GM21528 (cell line): Measurements from ENCODE around the gene RAD51B.
A peak's percentile ranks its signal among the peaks of the same experiment; 100 is the strongest.
"Not testable (repeated sequence)": the region's sequence is repeated elsewhere in the genome, so short reads cannot be mapped to it uniquely, and the experiment has no call there.

Source experiments
- ATAC-seq: cut with Tn5 transposase; IDR thresholded peaks from one replicate; pipeline ENCODE4 v1.9.1; 2021; ENCODE audit warnings: mild to moderate bottlenecking, moderate library complexity; ENCODE audit not compliant: unreplicated experiment, low FRiP score

Gene RAD51B

DNA sequence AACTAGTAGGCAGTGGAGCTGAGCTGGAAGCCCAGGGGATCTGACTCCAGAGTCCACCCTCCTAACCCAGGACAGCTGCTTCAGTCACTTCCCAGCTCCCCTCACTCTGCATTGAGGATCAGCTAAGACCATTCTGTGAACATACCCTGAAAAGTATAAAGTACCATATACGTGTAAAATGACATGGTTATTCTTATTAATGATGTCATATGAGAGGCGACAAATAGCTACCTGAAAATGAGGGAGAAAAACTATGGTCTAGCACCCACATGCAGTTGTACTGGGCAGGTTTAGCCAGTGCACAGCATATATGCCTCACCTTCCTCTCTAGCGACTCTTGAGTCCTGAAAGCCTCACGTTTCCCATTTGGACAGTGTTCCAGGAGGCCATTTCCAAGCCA is 461.9 kb downstream of the RAD51B start:
- no peak for ATAC-seq

DNA sequence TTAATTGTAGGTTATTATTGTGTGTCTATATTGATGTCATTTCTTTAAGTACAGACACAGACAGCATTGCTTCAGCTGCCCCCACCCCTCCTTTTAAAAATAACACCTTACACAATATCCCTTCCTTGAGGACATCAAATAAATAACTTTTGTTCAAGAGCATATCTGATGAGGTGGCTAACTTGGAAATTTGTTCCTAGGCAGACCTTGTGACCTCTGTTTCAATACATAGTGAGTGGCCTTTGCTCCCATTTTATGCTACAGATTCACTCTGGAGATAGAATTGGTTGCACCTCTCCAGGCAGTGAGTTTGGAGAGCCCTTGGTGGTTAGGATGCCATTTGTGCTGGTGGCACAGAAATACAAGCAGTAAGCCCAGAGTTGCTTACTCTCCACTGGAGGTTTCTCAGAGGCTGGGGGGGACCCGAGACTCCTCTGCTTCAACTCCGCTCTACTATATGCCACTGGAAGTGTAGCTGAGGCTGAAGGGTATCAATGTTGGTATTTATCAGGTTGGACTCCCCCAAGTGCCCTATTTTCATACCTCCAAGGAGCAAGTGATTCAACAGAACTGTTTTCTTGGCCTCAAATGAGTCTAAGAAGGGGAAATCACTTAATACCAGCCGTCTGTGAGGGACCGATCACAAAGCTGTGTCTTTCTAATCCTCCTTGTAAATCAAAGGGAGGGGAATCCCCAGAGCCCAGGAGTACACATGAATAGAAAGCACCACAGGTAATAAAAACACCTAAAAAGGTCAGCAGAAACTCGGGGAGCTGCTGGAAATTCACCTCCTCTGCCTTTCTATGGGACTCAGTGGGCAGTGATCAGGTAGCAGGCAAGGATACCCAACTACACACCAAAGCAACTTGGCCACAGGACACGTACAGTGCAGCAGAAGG is 463.1 kb downstream of the RAD51B start:
- ATAC-seq = peak; percentile 35

DNA sequence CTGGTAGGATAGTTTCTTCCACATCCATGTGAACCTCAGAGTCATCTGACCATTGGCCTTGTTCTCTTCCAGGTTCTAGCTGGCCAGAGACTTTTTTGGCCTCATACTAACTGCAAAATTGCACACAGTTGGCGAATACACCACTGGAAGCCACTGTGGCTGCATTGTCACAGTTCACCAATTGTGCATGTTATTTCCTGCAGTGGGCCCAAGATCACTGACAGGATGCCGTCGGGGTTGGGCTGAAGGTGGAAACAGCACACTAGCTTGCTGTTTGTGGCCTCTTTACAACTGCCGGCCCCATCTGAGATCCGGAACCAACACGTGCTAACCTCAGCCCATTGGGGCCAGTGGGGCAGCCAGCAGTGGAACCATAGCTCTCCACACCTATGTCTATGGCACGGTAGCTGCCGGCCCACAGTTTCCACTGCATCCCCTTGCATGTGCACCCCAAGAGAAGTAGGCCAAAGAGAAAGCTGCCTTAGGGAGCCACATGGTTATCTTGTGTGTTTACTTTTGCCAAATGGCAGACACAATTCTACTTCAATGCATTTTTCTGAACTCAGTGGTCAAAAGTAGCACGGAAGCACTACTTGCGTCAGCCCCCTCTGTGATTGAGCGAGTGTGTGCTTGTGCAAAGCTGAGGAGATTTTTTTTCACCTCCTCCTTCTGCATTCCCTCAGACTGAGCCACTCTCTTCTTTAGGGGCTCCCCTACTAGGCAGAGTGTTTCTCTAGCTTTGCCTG is 464.0 kb downstream of the RAD51B start:
- ATAC-seq = peak; percentile 37

DNA sequence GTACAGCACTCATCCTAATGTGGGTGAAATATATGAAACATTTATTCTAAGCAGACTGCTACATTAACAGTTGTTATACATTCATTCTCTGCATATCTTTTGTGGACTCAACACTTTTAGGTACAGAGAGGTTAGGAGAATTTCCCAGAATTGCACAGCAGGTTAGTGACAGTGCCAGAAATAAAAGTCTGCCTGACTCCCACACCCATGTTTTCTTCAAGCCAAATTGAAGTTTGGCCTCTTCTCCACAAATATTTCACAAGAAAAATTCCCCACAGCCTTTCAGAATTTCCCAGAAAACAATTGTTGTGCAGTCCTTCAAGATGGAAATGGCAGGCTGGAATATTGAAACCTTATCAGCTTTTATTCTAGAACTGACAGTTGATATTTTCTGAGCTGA is 464.8 kb downstream of the RAD51B start:
- no peak for ATAC-seq

DNA sequence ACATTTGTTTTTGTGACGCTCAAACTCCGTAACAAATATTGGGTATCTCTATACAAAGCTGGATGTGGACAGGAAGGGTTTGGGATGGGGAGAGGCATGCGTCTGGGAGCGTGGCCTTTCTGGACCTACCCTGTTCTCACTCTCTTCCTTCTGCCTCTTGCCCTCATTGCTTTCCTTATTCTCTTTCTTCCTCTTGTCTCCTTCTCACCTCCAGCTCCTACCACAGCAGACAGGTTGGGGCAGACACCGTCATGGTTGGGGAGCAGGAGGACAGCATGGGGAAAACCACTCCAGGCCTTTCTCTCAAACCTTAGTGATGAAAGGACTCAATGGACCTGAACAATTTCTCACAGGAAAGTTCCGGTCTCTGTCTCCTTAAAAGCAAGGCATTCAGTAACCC is 465.3 kb downstream of the RAD51B start:
- no peak for ATAC-seq

DNA sequence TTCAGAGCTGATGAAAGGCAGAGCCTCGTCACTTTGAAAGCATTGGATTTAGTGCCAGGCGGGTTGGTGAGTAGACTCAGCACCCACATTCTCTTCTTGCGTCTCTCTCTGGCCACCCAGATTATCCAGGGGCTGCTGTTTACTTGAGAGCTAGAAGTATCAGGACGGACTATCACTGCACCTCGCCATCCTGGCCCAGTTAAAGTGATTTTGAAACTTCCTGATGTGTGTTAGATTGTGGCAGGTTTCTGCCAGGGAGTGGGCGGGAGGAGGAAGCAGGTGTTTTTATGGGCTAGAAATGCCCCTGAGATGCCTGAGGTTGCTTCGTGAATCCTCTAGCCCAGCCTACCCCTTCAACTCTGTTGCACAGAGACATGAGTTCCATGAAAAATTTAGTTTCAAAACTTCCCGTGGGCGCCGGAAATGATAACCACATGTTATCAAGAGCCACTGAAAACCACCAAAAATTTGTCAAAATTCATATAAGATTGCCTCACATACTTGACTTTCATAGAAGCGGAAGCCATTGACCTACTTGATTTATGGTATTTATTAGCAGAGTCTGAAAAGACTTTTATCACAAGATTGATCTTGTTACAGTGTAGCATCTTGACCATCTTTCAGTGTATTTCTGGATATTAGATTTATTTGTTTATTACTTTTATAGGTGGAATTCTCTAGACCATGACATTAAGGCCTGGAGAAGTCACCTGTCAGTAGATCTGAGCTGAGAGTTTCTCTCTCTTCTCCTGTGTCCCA is 466.0 kb downstream of the RAD51B start:
- no peak for ATAC-seq

DNA sequence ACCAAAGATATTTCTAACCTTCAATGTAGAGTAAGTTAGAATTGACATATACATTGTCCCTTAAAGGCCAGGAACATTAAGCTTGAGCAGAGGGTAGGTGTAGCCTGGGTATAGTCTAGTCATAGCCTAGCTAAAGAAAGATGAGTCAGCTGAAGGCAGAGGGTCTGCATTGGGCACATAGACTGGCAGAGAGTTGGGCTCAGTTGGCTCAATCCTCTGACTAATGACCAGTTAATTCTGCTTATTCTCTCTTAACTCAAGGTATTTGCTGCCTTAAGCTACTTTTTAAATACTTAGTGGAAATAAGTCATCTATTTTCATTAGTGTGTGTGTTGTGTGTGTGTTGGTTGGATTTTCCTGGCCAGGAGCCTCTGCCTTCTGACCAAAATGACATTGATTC is 467.1 kb downstream of the RAD51B start:
- no peak for ATAC-seq

DNA sequence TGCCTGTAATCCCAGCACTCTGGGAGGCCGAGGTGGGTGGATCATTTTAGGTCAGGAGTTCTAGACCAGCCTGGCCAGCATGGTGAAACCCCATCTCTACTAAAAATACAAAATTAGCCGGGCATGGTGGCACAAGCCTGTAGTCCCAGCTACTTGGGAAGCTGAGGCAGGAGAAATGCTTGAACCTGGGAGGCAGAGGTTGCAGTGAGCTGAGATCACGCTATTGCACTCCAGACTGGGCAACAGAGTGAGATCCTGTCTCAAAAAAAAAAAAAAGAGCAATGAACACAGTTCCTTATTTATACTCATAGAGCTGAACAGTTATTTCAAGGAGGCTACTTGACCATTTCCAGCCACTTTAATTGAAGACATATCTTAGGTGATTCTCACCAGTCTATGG is 469.9 kb downstream of the RAD51B start:
- not testable (repeated sequence) for ATAC-seq

DNA sequence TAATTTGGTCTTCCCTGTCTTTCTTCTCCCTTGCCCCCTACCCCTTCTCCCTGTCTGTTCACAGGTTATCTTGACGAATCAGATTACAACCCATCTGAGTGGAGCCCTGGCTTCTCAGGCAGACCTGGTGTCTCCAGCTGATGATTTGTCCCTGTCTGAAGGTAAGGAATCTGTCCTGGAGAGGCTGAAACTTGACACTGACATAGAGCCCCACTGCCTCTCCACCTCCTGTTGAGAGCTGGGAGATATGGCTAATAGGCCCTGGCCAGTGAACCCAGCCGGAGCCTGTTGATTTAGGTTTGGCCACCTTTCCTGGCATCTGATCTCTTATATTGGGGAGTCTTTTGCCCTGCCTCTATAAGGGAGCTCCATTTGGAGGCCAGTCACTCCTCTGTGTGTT is 472.2 kb downstream of the RAD51B start:
- ATAC-seq = no peak

DNA sequence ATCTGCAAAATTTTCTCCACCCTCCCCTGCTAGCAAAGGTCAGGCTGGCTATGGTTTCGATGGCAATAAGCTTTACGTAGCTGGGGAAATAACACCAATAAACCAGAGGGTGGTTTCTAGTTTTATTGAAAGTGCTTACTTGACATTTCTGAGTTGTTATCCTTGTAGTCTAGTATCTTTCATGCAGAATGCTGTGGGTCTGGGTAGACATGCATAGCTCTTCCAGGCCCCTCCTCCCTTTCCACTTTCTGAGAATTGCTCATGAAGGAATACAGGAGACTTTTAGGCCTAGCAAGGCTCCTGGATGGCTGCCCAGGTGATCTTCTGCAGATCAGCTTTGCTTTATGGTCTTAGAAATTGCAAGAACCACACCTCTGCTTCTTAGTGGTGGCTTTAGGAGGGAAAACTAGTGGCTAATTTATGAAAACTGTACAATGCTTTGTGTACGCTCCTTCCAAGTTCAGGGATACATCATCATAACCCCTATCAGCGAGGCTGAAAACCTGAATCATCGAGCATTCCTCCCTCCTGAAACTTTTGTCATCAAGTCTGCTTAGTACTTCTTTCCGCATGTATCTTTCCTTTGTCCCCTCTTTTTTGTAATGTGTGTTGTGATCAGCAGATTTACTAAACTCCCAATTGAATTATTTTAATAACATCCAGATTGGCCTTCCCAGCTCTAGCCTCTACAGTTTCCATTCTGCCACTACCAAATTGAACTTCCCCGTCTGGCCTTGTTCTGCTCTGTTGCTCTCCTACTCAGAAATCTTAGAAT is 473.0 kb downstream of the RAD51B start:
- no peak for ATAC-seq

DNA sequence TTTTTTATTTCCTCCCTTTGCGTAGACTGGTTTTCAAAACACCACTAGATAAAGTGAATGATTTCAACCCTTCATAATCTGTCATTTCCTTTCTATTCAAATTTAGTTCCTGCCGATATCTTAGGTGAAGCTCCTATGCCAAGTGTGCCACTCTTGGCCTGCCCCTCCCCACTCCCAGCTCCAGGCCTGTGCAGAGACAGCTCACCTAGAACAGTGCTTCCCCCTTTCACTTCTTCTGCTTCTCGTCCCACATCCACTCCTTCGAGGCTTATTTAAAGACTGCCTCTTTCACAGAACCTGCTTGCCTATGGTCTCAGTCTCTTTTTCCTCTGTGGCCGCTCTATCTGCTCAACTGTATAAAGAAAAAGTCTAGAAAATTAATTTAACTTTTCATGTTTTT is 473.8 kb downstream of the RAD51B start:
- ATAC-seq = no peak

DNA sequence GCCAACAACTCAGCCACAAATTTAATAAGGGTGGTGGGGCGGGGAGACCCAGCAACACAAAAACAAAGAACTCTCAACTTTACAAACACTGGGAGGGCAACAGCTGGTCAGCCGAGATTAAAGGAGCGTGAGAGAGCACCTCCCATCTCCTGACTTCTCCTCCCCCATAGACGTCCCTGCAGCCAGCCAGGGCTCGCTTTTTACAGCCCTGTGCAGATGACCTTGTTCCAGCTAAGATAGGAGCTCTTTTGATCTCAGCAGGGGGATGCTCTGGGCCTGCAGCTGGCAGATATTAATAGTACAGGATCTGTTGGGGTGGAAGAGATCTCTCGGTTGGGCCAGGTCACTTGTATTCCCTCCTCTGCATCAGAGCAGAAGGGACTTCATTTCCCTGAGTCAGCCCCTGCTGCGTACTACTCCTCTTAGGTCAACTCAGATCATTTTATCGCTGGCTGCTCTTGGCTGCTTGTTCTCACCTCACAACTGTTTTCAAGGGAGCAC is 475.8 kb downstream of the RAD51B start:
- ATAC-seq = no peak

DNA sequence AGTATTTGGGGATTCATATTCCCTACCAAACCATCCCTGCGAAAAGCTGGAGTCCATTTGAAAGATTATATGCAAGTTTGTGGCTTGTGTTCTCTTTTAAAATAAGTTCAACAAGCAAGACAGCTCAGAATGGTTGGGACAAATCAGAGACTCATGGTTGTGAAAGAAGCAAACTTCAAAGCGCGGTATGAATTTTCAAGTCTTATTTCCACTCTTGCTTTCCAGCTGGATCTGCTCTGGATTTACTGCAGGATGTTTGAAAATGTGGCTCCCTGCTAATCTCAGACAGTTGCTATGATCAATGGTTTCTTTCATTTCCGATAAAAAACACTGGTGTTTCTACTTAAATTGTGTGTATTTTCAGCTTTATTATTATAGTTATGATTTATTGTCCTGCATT is 477.5 kb downstream of the RAD51B start:
- no peak for ATAC-seq

DNA sequence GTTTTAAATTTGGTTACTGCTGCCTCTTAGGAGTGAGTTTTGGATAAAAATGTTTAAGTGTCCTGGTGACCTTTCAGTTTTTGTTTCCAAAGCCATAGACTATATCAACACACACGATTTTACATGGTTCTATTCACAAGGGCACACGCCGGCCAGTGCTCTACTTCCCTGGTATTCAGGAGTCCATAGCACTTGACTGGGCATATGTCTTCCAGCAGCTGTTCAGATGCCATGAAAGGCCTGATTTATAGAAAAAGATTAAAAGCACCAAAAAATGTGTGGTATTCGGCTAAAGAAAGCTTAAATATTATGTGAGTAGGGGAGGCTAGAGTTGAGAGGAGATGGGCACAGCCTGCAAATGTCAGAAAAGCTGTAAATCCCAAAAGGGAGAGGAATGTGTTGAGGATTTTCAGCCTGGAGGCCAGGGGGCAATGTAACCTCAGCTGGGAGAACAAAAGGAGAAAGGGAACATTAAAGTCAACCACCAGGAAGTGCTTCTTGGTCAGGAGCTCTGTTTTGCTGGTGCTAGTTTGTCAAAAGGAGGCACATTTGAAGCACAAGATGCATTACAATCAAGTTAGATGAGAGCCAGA is 478.4 kb downstream of the RAD51B start:
- ATAC-seq = no peak

DNA sequence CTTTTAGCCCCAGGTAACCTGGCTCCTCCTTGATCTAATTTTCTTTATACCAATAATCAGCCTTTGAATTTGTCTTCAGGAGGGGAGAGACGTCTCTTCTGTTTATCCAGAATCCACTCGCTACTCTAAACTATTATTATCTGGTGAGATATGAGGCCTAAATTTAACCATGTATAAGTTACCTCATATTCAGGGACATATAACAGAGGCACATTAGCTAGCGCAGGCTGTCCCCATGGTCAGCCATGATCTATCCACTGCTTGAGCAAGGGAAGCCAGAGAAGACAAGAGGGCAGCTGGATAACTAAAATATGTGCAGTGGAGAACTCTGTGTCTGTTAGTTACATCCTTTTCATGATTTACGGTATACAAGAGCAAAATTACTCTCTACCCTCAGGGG is 481.0 kb downstream of the RAD51B start:
- ATAC-seq = no peak

DNA sequence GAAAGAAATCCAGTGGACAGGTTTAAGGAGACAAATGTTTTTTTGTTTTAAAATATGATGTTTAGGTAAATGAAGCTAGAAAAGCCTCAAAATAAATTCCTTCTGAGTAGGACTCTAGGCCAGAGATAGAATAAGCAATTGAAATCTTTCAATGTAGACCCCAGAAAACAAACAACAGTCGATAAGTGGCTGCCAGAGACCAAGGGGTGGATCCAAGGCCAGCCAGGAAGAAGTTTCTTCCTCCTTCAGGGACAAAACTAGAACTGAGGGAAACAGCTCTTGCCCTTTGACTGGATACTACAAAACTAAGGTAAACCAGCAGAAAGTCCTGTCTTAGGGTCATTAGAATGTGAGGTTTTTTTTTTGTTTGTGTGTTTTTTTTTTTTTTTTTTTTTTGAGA is 481.6 kb downstream of the RAD51B start:
- no peak for ATAC-seq

DNA sequence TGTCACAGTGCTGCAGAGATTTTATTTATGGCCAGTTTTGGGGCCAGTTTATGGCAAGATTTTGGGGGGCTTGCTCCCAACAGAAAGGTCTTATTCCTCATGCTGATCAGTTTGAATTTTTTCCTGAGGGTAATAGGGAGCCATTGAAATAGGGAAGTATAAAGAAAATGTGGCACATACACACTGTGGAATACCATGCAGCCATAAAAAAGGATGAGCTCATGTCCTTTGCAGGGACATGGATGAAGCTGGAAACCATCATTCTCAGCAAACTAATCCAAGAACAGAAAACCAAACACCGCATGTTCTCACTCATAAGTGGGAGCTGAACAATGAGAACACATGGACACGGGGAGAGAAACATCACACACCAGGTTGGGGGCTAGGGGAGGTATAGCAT is 483.4 kb downstream of the RAD51B start:
- not testable (repeated sequence) for ATAC-seq

DNA sequence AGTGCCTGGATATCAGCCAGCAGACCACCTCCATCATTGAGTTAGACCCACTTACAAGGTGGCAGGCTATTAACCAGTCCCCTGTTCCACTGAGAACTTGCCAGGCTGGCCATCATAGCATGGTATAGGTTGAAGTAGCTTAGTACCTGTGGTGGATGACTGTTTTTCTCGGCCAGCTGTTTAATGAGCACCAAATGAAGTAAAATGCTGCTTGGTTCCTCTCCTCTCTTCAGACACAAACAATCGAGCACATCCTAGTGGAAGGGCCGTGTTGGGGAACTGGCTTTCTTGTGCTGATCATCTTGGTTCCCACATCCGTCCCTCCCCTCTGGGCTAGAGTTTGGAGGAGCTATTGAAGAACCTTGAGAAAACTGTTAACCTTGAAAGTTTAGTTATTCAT is 486.2 kb downstream of the RAD51B start:
- ATAC-seq = peak; percentile 35

DNA sequence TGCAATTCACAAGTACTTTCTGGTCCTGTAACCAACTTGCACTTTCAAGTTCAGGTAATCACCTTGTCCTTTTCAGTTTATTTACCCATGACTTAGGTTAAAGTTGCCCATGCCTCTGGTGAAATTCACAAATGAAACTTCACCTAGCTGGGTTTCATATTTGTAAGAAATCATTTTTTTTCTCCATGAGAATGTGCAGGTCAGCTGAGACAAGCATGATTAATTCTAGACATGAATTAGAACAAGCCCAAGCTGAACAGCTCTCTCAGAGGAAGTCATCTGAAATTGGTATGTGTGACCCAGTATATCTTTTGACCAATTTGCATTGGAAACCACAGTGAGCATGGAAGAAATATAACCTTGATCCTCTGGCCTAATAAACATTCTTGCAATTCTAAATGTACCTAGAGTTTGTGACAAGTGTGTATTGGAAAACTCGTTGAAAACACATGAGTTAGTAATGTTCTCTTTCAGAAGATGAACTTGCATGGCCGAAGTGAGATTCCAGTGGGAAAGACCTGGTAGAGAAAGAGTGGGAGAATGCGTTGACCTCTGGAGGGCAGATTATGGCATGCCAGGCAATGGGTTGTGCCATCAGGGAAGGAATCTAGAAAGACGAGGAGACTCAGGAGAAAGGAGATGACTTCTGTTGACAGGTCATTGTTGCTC is 486.8 kb downstream of the RAD51B start:
- ATAC-seq = peak; percentile 64
